Activated CD4-positive, alpha-beta T cell treated with anti-CD3 and anti-CD28 coated beads, Interleukin-2, amount 10 ng/mL, durations not matched to agents 24 days and 14 days (primary cell): Measurements from ENCODE around the gene MESP2. TPM values are rescaled to one million over a fixed set of nuclear protein-coding genes. Genes with fewer than 3 reads are reported as not detected.

Source experiments
- DNase-seq: peaks from one replicate; pipeline ENCODE4 v3.0.0; 2022
- H3K27ac Mint-ChIP-seq: one replicate; pipeline ENCODE4 v1.8.0; 2022; ENCODE audit warnings: mild to moderate bottlenecking, mixed read lengths
- H3K27me3 Mint-ChIP-seq: one replicate; pipeline ENCODE4 v1.8.0; 2022; ENCODE audit warnings: mixed read lengths
- H3K36me3 Mint-ChIP-seq: one replicate; pipeline ENCODE4 v1.8.0; 2022; ENCODE audit warnings: low read depth, mild to moderate bottlenecking, mixed read lengths
- H3K4me1 Mint-ChIP-seq: one replicate; pipeline ENCODE4 v1.8.0; 2021; ENCODE audit warnings: mixed read lengths
- H3K4me3 Mint-ChIP-seq: one replicate; pipeline ENCODE4 v1.8.0; 2022; ENCODE audit warnings: mild to moderate bottlenecking, moderate library complexity, mixed read lengths
- H3K9me3 Mint-ChIP-seq: one replicate; pipeline ENCODE4 v1.8.0; 2021; ENCODE audit warnings: mixed read lengths
- intact Hi-C: fragments of 100-400 bp; cut with micrococcal nuclease; formaldehyde crosslinking; loops from one replicate; pipeline ENCODE4 v1.15.1; 2023
- total RNA-seq: library from RNA; stranded (reverse); gene quantifications from 2 replicates; pipeline ENCODE4 v1.2.3, GENCODE V29; 2022

The MESP2 gene
- total RNA-seq, 1 donor from 2014 or later, result not detected

DNA sequence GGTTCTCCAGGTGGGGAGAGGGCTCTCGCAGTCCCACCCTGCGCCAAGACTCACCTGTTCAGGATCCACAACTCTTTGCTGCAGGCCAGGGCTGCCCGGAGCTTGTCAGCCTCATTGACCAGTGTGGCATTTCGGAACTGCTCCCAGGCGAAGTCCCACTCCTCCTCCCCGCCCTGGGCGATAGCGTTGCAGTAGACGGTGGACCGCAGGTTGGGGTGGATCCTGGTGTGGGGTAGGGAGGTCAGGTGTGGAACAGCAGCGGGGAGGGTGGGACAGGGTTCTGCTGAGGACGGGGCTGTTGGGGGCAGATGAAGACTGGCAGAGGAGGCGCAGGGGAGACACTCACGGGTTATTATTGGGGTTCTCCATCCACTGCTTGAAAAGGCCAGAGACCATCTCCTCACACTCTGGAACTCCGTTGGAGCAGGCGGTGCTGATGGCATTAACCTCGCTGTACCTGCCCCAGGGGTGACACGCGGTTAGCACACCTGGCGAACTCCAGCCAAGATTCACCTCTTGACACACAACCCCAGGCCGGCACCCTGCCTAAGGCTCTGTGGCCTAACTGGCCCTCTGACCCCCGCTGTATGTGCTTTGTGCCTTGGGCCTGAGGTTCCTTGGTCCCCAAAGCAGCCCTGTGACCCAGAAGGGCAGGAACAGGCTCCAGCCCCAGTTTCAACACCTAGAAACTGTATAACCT is 16.1 kb downstream of the MESP2 start:
- peaks cover 8% of the 10 kb centered on the region for H3K27me3 Mint-ChIP-seq
- no peak overlapping the region for H3K4me3 Mint-ChIP-seq
- H3K9me3 Mint-ChIP-seq, result peaks cover 8% of the 10 kb centered on the region
- no peak overlapping the region for H3K27ac Mint-ChIP-seq
- no peaks in the 10 kb centered on the region for H3K4me1 Mint-ChIP-seq
- intact Hi-C loops, result no loop called here
- no peaks in the 10 kb centered on the region for H3K36me3 Mint-ChIP-seq
- no peak for DNase-seq

DNA sequence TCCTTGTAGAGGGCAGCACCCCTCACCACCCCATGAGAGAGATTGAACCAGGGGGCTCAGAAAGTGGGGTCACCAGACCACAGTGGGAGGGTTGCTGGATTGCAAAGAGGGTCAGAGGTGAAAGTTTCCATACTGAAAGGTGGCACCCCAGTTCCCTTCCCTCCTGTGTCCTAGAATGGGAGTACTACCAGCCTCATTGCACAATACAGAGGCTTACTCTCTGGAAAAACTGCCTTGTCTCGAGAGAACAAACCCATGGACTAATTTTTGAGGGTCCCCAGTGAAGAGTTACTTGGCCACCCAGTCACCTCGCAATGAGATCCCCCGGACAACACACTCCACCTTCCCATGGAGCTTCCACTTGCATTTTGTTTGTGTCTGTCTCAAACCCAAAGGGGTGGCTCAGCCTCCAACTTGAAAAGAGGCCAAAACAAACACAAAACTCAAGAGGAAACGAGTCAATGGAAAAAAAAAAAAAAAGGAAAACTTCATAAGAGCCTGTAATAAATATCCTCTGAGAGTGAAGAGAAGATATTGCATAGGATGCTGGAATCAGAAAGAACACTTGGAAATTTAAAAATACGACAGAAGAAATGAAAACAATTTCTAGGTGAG is 18.6 kb downstream of the MESP2 start:
- no peak overlapping the region for H3K27ac Mint-ChIP-seq
- H3K27me3 Mint-ChIP-seq, result peaks cover 3% of the 10 kb centered on the region
- H3K9me3 Mint-ChIP-seq, result no peaks in the 10 kb centered on the region
- H3K4me3 Mint-ChIP-seq, result no peak overlapping the region
- no peaks in the 10 kb centered on the region for H3K36me3 Mint-ChIP-seq
- no peaks in the 10 kb centered on the region for H3K4me1 Mint-ChIP-seq
- intact Hi-C loops, result no loop called here
- no peak for DNase-seq

DNA sequence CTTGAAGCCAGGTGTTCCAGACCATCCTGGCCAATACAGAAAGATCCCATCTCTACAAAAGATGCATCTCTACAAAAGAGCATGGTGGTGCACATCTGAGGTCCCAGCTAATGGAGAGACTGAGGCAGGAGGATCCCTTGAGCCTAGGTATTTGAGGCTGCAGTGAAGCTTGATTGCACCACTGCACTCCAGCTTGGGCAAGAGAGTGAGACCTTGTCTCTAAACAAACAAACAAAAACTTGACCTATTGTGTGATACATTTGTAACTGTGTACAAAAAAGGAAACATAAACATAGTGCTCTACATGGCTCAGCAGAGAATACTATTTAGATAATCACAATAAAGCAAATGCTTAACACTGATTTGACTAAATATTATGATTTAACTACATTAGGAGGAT is 19.9 kb downstream of the MESP2 start:
- no peak overlapping the region for H3K4me3 Mint-ChIP-seq
- intact Hi-C loops, result no loop called here
- H3K27me3 Mint-ChIP-seq, result peaks cover 3% of the 10 kb centered on the region
- no peaks in the 10 kb centered on the region for H3K36me3 Mint-ChIP-seq
- no peak for DNase-seq
- no peaks in the 10 kb centered on the region for H3K4me1 Mint-ChIP-seq
- no peak overlapping the region for H3K27ac Mint-ChIP-seq
- H3K9me3 Mint-ChIP-seq, result no peaks in the 10 kb centered on the region

DNA sequence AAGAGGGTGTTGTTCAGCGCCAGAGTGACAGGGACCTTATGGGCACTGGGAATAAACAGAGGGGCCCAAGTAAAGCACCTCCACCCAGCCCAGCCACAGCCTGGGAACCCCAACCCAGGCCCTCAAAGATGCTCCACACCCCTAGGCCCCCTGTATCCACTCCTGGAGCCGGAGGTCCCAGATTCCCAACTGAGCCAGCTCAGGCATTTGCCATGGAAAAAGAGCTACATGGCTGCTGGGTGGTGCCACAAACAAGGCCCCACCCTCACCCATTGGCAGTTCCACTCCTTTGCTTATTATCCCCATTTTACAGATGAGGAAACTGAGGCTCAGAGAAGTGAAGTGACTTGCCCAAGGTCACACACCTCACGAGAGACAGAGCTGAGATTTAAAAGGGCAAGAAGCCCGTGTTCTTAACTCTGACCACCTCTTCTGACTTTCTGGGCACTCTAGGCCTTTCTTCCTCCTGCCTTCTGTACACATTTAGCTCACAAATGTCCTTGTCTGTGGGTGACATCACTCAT is 21.6 kb downstream of the MESP2 start:
- H3K27ac Mint-ChIP-seq, result no peak overlapping the region
- no peaks in the 10 kb centered on the region for H3K9me3 Mint-ChIP-seq

DNA sequence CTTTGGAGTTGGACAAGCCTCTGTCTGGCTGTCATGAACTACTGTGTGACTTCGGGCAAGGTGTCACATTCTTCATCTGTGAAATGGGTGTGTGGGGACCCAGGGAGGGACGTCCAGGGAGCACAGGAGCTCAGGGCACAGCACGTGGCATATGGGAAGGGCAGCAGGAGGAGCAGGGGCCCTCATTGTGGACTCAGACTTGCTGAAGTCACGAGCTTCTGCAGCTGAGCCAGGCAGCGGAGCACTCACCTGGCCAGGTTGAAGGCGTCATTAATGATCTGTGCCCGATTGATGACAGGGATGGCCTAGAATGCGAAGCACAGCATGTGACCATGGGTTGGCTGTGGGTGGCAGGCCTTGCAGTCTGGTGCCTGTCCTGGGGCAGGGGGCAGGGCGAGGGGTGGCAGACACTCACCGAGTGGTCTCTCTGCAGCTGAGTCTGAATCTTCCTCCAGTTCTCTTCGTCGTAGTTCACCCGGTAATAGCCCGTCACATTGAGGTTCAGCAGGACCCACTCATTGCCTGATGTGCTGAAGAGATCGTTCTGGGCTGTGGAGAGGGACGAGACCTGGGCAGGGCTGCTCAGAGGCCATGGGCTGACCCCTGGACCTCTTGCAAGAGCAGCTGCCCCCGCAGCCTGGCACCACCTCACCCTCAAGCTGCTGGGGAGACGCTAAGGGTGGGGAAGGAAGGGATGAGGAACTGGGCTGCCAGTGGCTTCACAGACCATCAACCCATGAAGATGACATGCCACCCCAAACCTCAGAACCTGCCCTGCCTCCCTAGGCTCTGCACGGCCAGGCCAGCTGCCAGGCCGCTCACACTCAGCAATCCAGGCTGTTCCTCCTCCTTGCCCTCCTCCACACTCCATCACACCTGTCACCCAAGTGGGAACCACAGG is 23.1 kb downstream of the MESP2 start:
- H3K27me3 Mint-ChIP-seq, result peaks cover 3% of the 10 kb centered on the region
- no peaks in the 10 kb centered on the region for H3K4me1 Mint-ChIP-seq
- H3K36me3 Mint-ChIP-seq, result no peaks in the 10 kb centered on the region
- no peak for DNase-seq
- no peak overlapping the region for H3K27ac Mint-ChIP-seq
- no peak overlapping the region for H3K4me3 Mint-ChIP-seq
- no peaks in the 10 kb centered on the region for H3K9me3 Mint-ChIP-seq
- intact Hi-C loops, result no loop called here

More for the DNA sequence above, 21.6 kb downstream of the MESP2 start:
- Mint-ChIP-seq H3K4me3 (no peak overlapping the region), H3K4me1 (no peaks in the 10 kb centered on the region), H3K27me3 (peaks cover 3% of the 10 kb centered on the region), H3K36me3 (no peaks in the 10 kb centered on the region)
- DNase-seq, result no peak
- intact Hi-C loops, result no loop called here

DNA sequence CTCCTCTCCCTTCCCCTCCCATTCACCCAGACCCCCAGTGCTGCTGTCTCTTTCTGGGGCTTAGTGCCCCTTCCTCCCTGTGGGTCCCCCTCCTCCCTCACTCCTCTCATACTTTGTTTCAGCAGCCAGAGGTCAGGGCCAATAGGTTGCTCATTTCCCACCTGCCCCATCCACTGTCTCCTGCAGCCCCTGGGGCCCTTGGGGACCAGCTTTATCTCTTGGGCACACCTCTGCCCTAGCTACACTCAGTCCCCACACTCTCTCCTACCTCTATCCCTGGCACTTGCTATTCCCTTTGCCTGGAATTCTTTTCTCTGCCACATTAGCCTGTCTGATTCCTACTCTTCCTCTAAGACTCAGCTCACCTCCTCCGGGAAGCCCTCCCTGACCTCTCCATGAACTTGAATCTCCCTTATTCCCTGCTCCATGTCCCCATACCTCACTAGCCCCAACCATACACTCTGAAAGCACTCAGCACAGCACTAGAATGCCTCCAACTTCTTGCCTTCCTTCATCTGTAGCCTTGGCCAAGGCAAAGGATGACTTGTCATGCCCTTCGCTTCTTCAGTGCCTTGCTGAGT is 23.9 kb downstream of the MESP2 start:
- Mint-ChIP-seq H3K27me3 (peaks cover 3% of the 10 kb centered on the region), H3K27ac (no peak overlapping the region), H3K9me3 (no peaks in the 10 kb centered on the region), H3K4me1 (no peaks in the 10 kb centered on the region), H3K4me3 (no peak overlapping the region), H3K36me3 (no peaks in the 10 kb centered on the region)
- intact Hi-C loops, result no loop called here
- DNase-seq, result no peak

DNA sequence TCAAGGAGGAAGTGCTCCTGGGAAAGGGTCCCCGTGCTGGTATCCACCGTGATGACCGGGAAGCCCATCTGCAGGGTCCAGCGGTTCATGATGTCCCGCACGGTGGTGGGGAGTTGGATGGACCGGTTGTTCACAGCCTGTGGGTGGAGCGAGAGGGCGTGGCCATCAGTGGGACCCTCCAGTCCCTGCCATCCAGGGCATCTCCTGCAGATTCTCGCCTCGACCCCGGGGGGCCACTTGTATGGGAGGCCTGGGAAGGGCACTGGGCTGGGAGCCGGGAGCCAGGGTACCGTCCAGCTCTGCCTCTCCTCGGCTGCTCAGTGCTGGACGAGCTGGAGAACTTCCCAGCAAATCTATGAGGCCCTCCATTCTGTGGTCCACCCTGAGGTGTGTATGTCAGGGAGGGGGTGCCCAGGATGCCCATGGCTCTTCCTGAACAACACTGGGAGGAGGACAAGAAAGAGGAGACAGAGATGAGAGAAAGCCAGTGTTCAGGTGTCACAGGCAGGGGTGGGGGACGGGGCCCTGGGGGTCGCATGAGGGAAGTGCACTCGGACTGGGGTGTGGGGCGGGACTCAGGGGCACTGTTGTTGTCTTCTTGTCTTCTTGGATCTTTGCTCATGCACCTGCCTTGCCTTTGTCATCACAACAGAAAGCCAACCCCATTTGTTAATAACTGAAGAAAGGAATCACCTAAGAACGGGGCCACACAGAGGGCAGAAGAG is 25.5 kb downstream of the MESP2 start:
- no peak for DNase-seq
- H3K36me3 Mint-ChIP-seq, result no peaks in the 10 kb centered on the region
- no peaks in the 10 kb centered on the region for H3K4me1 Mint-ChIP-seq
- intact Hi-C loops, result no loop called here
- H3K4me3 Mint-ChIP-seq, result no peak overlapping the region
- H3K27ac Mint-ChIP-seq, result no peak overlapping the region
- no peaks in the 10 kb centered on the region for H3K27me3 Mint-ChIP-seq
- no peaks in the 10 kb centered on the region for H3K9me3 Mint-ChIP-seq

DNA sequence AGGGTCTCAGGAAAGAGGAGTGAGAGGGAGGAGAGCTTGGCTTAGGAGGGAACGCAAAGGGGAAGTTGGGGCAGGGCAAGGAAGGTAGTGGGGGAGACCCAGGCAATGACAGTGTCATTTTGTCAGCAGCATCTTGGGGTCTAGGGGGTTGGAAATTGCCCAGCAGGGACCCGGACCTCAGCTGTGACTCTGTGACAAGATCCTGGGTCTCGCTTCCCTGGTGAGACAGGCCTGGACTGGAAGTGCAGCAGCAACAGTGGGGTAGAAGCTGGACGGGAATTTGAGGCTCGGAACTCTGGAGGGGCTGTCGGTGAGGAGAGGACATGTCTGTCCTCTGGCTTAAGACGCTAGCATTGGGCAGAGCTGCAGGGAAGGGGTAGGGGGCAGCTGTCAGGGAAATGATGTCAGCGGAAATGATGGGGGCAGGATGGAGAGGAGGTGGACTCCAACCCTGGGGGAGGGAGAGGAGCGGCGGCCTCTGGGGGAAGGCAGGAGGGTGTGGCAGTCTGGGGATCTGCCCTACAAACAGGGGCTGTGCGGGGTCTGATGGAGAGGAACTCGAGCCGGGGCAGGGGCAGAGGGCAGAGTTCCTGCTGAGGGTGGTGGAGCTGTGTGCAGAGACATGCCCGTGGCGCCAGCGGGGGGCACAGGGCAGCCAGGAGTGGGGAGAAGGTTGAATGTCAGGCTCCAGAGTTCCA is 26.2 kb downstream of the MESP2 start:
- Mint-ChIP-seq H3K9me3 (no peaks in the 10 kb centered on the region), H3K4me3 (no peak overlapping the region), H3K27me3 (no peaks in the 10 kb centered on the region), H3K36me3 (no peaks in the 10 kb centered on the region), H3K4me1 (no peaks in the 10 kb centered on the region), H3K27ac (no peak overlapping the region)
- intact Hi-C loops, result no loop called here
- DNase-seq, result no peak

DNA sequence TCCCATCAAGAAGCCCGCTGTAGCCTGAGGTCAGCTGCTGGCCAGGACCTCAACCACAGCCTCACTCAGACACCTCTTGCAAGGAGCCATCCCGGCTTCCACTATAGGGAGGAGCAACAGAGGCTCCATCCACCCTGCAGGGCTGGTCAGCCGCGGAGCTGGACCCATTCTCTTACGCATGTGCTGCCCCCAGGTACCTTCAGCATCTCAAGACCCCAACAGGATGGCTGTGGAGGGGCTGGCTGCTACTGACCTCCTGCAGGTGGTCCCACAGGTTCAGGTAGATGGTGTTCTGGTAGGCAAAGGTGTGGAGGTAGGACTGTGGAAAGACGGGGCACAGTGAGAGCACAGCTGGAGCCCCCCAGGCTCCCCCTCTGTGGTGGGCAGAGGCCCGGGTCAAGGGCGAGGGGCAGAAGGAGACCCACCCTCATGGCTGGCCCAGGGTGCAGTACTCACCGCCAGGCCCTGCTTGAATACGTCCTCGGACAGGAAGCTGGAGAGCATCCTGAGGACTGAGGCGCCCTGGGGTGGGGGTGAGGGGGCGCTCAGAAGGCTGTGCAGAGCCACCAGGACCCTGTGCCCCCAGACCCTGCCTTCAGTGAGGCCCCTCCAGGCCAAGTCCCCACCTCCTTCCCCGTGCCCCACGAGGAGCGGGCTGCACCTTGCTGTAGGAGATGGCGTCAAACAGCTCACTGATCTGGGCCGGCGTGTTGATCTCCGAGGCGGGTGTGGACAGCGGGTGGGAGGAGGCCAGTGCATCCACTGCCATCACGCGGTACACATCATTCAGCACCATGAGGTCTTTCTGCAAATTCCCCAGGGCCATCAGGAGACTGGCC is 27.1 kb downstream of the MESP2 start:
- Mint-ChIP-seq H3K27me3 (no peaks in the 10 kb centered on the region), H3K27ac (no peak overlapping the region), H3K4me3 (no peak overlapping the region), H3K36me3 (no peaks in the 10 kb centered on the region), H3K9me3 (no peaks in the 10 kb centered on the region), H3K4me1 (no peaks in the 10 kb centered on the region)
- no peak for DNase-seq
- intact Hi-C loops, result no loop called here

DNA sequence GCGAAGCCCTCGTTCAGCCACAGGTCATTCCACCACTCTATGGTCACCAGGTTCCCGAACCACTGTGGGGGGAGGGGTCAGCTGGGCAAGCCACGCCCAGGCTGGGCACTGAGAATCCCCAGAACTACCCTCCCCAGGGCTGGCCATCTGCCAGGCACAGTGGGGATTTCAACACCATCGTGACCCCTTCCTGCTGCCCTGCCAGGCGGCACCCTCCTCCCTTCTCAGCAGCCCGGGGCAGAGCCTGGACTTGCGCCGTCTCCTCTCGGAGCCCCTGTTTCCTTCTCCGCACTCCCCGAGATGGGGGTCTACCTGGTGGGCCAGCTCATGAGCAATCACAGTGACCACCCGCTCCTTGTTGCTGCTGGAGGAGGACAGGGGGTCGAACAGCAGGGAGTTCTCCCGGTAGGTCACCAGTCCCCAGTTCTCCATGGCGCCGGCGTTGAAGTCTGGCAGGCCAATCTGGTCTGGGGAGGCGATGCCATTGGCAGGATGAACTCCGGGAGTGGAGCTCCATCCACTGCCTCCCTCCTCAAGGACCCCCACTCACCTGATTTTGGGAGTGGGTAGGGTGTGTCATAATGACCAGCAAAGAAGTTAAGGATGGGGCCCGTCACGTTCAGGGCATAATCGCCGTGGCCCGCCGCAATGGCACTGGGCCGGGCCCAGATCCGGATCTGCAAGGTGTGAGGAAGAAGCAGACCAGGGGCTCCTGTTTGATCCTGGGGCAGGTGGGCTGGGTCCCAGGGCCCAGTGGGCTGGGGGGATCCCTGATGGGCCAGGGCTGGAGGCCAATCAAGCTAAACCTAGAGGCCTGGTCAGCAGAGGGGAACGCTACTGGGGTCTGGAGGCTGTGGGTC is 28.0 kb downstream of the MESP2 start:
- H3K27ac Mint-ChIP-seq, result no peak overlapping the region
- intact Hi-C loops, result no loop called here
- no peak overlapping the region for H3K4me3 Mint-ChIP-seq
- DNase-seq, result no peak
- no peaks in the 10 kb centered on the region for H3K4me1 Mint-ChIP-seq
- H3K9me3 Mint-ChIP-seq, result no peaks in the 10 kb centered on the region
- H3K27me3 Mint-ChIP-seq, result no peaks in the 10 kb centered on the region
- no peaks in the 10 kb centered on the region for H3K36me3 Mint-ChIP-seq

DNA sequence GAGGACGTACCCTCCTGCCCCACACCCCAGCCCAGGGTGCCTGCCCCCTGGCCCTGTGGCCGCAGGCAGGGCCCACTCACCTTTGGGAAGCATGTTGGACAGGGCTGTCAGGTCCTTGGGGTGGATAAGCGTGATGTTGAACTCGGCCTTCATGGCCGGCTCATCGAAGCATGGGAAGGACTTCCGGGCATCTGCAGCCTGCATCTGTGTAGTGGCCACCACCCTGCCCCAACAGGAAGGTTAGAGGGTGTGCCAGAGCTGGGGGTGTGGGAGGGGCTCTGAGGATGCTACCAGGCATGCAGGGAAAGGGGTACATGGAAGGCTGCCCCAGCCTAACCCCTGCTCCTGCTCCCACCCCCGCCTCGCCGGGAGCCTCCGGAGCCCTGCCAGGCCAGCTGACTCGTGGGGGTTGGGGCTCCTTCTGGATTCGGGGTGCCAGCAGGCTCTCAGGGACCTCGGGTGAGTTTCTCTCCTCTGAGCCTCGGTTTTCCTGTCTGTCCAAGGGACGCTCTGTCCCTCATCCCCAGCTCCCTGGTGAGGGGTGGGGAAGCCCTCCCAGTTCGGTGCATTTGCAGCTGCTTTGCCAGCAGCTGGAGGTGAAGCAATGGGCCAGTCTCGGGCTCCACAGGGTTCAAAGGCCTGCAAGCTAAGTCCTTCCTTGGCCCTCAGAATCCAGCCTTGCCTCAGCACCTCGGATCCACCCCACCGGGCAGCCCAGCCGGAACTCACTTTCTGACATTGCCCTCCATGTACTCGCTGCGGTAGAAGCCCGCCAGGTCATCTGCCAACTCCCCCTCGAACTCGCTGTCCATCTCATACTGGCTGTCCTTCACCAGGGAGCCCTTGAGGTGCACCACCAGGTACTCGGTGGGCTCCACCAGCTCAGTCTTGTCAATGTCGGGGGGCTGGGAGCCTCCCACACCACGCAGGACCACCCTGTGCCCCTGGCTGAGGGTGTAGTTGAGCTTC is 29.4 kb downstream of the MESP2 start:
- Mint-ChIP-seq H3K27me3 (no peaks in the 10 kb centered on the region), H3K4me1 (peaks cover 1% of the 10 kb centered on the region), H3K4me3 (no peak overlapping the region), H3K27ac (no peak overlapping the region), H3K9me3 (no peaks in the 10 kb centered on the region), H3K36me3 (no peaks in the 10 kb centered on the region)
- no peak for DNase-seq
- intact Hi-C loops, result no loop called here
